HepG2 (cell line): Measurements from ENCODE around the gene LMOD2. TPM values are rescaled to one million over a fixed set of nuclear protein-coding genes. Genes with fewer than 3 reads are reported as not detected.

ENCODE experiments used
- ATAC-seq: fragments of 200-7000 bp; cut with Tn5 transposase; 3 replicates; pipeline ENCODE4 v1.9.1; 2020; ENCODE audit warnings: mild to moderate bottlenecking, moderate library complexity
- Bru-seq: library from RNA; stranded (reverse); fragments of 400-500 nt; gene quantifications from one replicate; lab custom pipeline; 2021; lab: Mats Ljungman, UMichigan
- BruChase-seq, 2 experiments: library from RNA; stranded (reverse); fragments of 400-500 nt; gene quantifications; one replicate each; lab custom pipeline; 2021; lab: Mats Ljungman, UMichigan
- BruUV-seq: library from RNA; stranded (reverse); fragments of 400-500 nt; replicated peaks from 2 replicates; lab custom pipeline; 2021; lab: Mats Ljungman, UMichigan
- CTCF ChIA-PET: fragments of 300-600 bp; formaldehyde crosslinking; extraction: SDS; loops from one replicate; lab custom pipeline; 2021; ENCODE audit warnings: low total read pairs, inconsistent platforms, low intra/inter-chr PET ratio; lab: Yijun Ruan, JAX
- POLR2A ChIA-PET: fragments of 350-600 bp; sonication (Branson Sonifier 250); formaldehyde crosslinking; loops from one replicate; lab custom pipeline; 2020; ENCODE audit warnings: antibody characterized with exemption, inconsistent platforms; lab: Yijun Ruan, JAX
- DNase-seq: peaks from one replicate; pipeline ENCODE4 v3.0.0-alpha.2; 2015; ENCODE audit warnings: low spot score
- FAIRE-seq: peaks from 3 replicates; lab custom pipeline; 2011; peaks lifted over from hg19 to GRCh38; lab: Jason Lieb, UNC
- H2AFZ ChIP-seq: one replicate; pipeline ENCODE4 v1.6.1; 2011; ENCODE audit warnings: low read length, inconsistent platforms
- H3K27ac ChIP-seq: fragments of 300-600 bp; 3 replicates; pipeline ENCODE4 v1.8.0; 2011; ENCODE audit warnings: mixed run types, mild to moderate bottlenecking, mixed read lengths, low read length, inconsistent platforms; ENCODE audit not compliant: insufficient read depth; ENCODE audit errors: extremely low read length
- H3K27me3 ChIP-seq, 2 experiments: fragments of 200-600 bp in 1 of 2; 2 replicates in 1 of 2; 3 replicates in 1 of 2; pipeline versions ENCODE4 v1.6.0 to v1.8.0; 2011; ENCODE audit warnings: low read length in 2 of 2, mild to moderate bottlenecking in 2 of 2, moderate library complexity in 2 of 2, inconsistent platforms in 1 of 2; ENCODE audit not compliant: insufficient read depth in 2 of 2, control insufficient read depth in 1 of 2
- H3K36me3 ChIP-seq, 2 experiments: fragments of 200-600 bp in 1 of 2; replicated peaks in 1 of 2; 2 replicates in 1 of 2; 3 replicates in 1 of 2; pipeline versions ENCODE4 v1.5.1 to v1.8.0; 2011; ENCODE audit warnings: low read length in 2 of 2, inconsistent platforms in 1 of 2; ENCODE audit not compliant: insufficient read depth in 2 of 2, control insufficient read depth in 1 of 2
- H3K4me1 ChIP-seq: 2 replicates; pipeline ENCODE4 v1.5.1; 2012; ENCODE audit warnings: low read length, inconsistent platforms; ENCODE audit not compliant: insufficient read depth
- H3K4me2 ChIP-seq: 2 replicates; pipeline ENCODE4 v1.6.0; 2011; ENCODE audit warnings: low read depth, low read length, inconsistent platforms
- H3K4me3 ChIP-seq, 3 experiments: fragments of 200-600 bp in 1 of 3; sonication (generic), shearing (Covaris generic) in 1 of 3; replicated peaks in 1 of 3; 2 replicates each; pipeline ENCODE4 v1.5.1; 2011 to 2016; ENCODE audit warnings: low read length in 3 of 3, inconsistent platforms in 2 of 3, low read depth in 2 of 3, mild to moderate bottlenecking in 2 of 3, control low read depth in 1 of 3, mixed read lengths in 1 of 3; ENCODE audit not compliant: insufficient read depth in 1 of 3
- H3K79me2 ChIP-seq: one replicate; pipeline ENCODE4 v1.6.1; 2011; ENCODE audit warnings: low read length, inconsistent platforms; ENCODE audit not compliant: insufficient read depth
- H3K9ac ChIP-seq: 2 replicates; pipeline ENCODE4 v1.6.0; 2011; ENCODE audit warnings: mild to moderate bottlenecking, low read depth, low read length, inconsistent platforms; ENCODE audit not compliant: insufficient read depth
- H3K9me3 ChIP-seq: 2 replicates; pipeline ENCODE4 v1.5.1; 2012; ENCODE audit warnings: mild to moderate bottlenecking, low read length
- H4K20me1 ChIP-seq: 2 replicates; pipeline ENCODE4 v1.6.0; 2011; ENCODE audit warnings: inconsistent platforms, mild to moderate bottlenecking, low read length, moderate library complexity; ENCODE audit not compliant: insufficient read depth
- MLLT10 ChIP-seq: sonication (generic); formaldehyde crosslinking; IDR thresholded peaks from 2 replicates; pipeline ENCODE4 v1.4.0; 2020; ENCODE audit warnings: missing genetic modification reagents
- WGBS: methylation state at CpG from one replicate; pipeline ENCODE4 v1.1.6; 2017; ENCODE audit warnings: low lambda C conversion rate; 5-methylcytosine and 5-hydroxymethylcytosine counted together
- in situ Hi-C: cut with HindIII; loops from 2 replicates; pipeline ENCODE4 v1.10.0; 2017; ENCODE audit warnings: low pct_unique_long_range_greater_than_20kb; ENCODE audit not compliant: extremely low pct_ligation_motif_present
- intact Hi-C: fragments of 100-400 bp; cut with micrococcal nuclease; formaldehyde crosslinking; loops from one replicate; pipeline ENCODE4 v1.10.0; 2022; ENCODE audit not compliant: unreplicated experiment
- long read RNA-seq, 2 experiments: library from RNA in 1 of 2; library from polyadenylated mRNA in 1 of 2; stranded (forward) in 1 of 2; unstranded in 1 of 2; transcript quantifications; one replicate each; pipeline ENCODE4 v2.0.0, GENCODE V29; 2019 to 2022
- polyA minus RNA-seq, 3 experiments: library from RNA; depleted of rRNA, polyadenylated mRNA; stranded (reverse); fragments of >200 nt; gene quantifications; 2 replicates each; pipeline ENCODE4 v1.2.3, GENCODE V29; 2011; ENCODE audit warnings: low replicate concordance in 1 of 3
- polyA plus RNA-seq, 8 experiments: library from polyadenylated mRNA; depleted of rRNA in 3 of 8; stranded (reverse) in 7 of 8; unstranded in 1 of 8; fragments of >200 nt; fragmentation: Illumina TruSeq in 4 of 8; extraction: Trizol in 4 of 8; gene quantifications; 2 replicates each; pipeline versions ENCODE4 v1.2.1 to v1.2.3, GENCODE V29; 2011 to 2016; ENCODE audit warnings: low read depth in 4 of 8, missing spikeins in 1 of 8, mixed read lengths in 1 of 8; ENCODE audit not compliant: insufficient read depth in 1 of 8
- total RNA-seq, 5 experiments: library from RNA; depleted of rRNA; stranded (reverse); fragments of >200 nt; fragmentation: Illumina TruSeq; extraction: Trizol; gene quantifications; 2 replicates each; pipeline ENCODE4 v1.2.3, GENCODE V29; 2016; ENCODE audit warnings: low read depth in 1 of 5

The LMOD2 gene, protein sequence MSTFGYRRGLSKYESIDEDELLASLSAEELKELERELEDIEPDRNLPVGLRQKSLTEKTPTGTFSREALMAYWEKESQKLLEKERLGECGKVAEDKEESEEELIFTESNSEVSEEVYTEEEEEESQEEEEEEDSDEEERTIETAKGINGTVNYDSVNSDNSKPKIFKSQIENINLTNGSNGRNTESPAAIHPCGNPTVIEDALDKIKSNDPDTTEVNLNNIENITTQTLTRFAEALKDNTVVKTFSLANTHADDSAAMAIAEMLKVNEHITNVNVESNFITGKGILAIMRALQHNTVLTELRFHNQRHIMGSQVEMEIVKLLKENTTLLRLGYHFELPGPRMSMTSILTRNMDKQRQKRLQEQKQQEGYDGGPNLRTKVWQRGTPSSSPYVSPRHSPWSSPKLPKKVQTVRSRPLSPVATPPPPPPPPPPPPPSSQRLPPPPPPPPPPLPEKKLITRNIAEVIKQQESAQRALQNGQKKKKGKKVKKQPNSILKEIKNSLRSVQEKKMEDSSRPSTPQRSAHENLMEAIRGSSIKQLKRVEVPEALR
- not detected in 2 replicates for total RNA-seq (2016; rRNA removed; fragmentation: Illumina TruSeq; extraction: Trizol)
- not detected in 2 replicates for total RNA-seq (2016; cell fraction: cytosol; rRNA removed; fragmentation: Illumina TruSeq; extraction: Trizol; ENCODE audit: low read depth)
- total RNA-seq (2016; cell fraction: insoluble cytoplasmic fraction; rRNA removed; fragmentation: Illumina TruSeq; extraction: Trizol), result not detected in 2 replicates
- not detected in 2 replicates for total RNA-seq (2016; cell fraction: membrane; rRNA removed; fragmentation: Illumina TruSeq; extraction: Trizol)
- total RNA-seq (2016; cell fraction: nucleus; rRNA removed; fragmentation: Illumina TruSeq; extraction: Trizol), result not detected in 2 replicates
- polyA plus RNA-seq (2011; rRNA removed), result not detected in 2 replicates
- not detected in 2 replicates for polyA plus RNA-seq (2011; cell fraction: cytosol; rRNA removed)
- polyA plus RNA-seq (2011; cell fraction: nucleus; rRNA removed), result not detected in 2 replicates
- polyA plus RNA-seq (2012), result not detected in 2 replicates
- not detected in 2 replicates for polyA plus RNA-seq (2016; cell fraction: cytosol; fragmentation: Illumina TruSeq; extraction: Trizol; ENCODE audit: low read depth)
- polyA plus RNA-seq (2016; cell fraction: insoluble cytoplasmic fraction; fragmentation: Illumina TruSeq; extraction: Trizol; ENCODE audit: low read depth), result not detected in 2 replicates
- polyA plus RNA-seq (2016; cell fraction: membrane; fragmentation: Illumina TruSeq; extraction: Trizol; ENCODE audit: low read depth), result not detected in 2 replicates
- polyA plus RNA-seq (2016; cell fraction: nucleus; fragmentation: Illumina TruSeq; extraction: Trizol; ENCODE audit: insufficient read depth, low read depth), result not detected in 2 replicates
- polyA minus RNA-seq (2011; rRNA and poly(A)+ RNA removed; ENCODE audit: low replicate concordance), result not detected in 2 replicates
- polyA minus RNA-seq (2011; cell fraction: cytosol; rRNA and poly(A)+ RNA removed), result not detected in 2 replicates
- polyA minus RNA-seq (2011; cell fraction: nucleus; rRNA and poly(A)+ RNA removed), result not detected in 2 replicates
- Bru-seq, nascent RNA, result not detected
- not detected for BruChase-seq, experiment 1, labeled RNA remaining after a 6-hour chase
- BruChase-seq, experiment 2, labeled RNA remaining after a 2-hour chase, result not detected
- long read RNA-seq, experiment 1, result 0 reads
- long read RNA-seq, experiment 2, result 0 reads

DNA sequence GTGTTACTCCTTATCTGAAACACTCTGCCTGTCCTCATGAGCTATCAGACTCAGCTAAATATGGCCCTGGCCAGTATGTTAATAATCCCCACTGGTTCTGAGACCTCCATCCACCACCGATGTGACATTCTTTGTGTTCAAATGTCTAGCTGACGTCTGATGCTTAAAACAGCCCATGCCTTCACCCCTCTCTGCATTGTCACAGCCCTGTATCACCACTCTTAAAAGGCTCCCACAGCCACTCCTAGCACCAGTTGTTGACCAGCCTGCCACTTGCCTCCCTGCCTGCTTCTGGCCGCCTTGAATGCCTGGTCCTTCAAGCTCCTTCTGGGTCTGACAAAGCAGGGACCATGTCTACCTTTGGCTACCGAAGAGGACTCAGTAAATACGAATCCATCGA, at the start of gene LMOD2:
TSS of gene LMOD2 (plus strand) at position 253 of the 400 bp plus-strand sequence. CDS start at position 351, 98 bp downstream.
- BruUV-seq, result no TSS peak
- Histone ChIP-seq H4K20me1 (no peaks in the 10 kb centered on the region), H3K9ac (no peak within 1 kb of the TSS), H3K4me2 (no peak within 1 kb of the TSS), H3K36me3 (no peaks in the 10 kb centered on the region), H3K27ac (no peak within 1 kb of the TSS), H3K79me2 (no peaks in the 10 kb centered on the region), H2AFZ (no peak within 1 kb of the TSS), H3K27me3 (no peaks in the 10 kb centered on the region), H3K4me3 (no peak within 1 kb of the TSS), H3K9me3 (no peaks in the 10 kb centered on the region), H3K4me1 (no peaks in the 10 kb centered on the region)
- ChIA-PET CTCF (no interaction called here), POLR2A (no interaction called here)
- FAIRE-seq, result no peak
- ATAC-seq, result no peak
- WGBS, result 21% methylated on average over 6 of the region's 6 CpGs
- in situ Hi-C loops, result no loop called here
- DNase-seq, result no peak
- intact Hi-C loops, result no loop called here
- no peak for TF ChIP-seq MLLT10 (CRISPR knock-in tag)
- TF ChIP-seq, all 625 proteins: peak for 0
